Ectodermal cell (in vitro differentiated cells): ENCODE results near the gene MAN2A1.

Source experiments
- H3K27ac ChIP-seq: 2 replicates; pipeline ENCODE4 v1.7.0; 2013; ENCODE audit warnings: mild to moderate bottlenecking, low read depth, low read length; ENCODE audit not compliant: insufficient read depth, poor library complexity, severe bottlenecking
- H3K27me3 ChIP-seq: 2 replicates; pipeline ENCODE4 v1.7.0; 2013; ENCODE audit warnings: mild to moderate bottlenecking, low read length; ENCODE audit not compliant: insufficient read depth, control insufficient read depth, poor library complexity, severe bottlenecking
- H3K36me3 ChIP-seq: one replicate; pipeline ENCODE4 v1.7.0; 2013; ENCODE audit warnings: low read length; ENCODE audit not compliant: control insufficient read depth, insufficient read depth
- H3K4me1 ChIP-seq: one replicate; pipeline ENCODE4 v1.7.0; 2013; ENCODE audit warnings: low read length; ENCODE audit not compliant: control insufficient read depth, insufficient read depth
- H3K4me3 ChIP-seq: 2 replicates; pipeline ENCODE4 v1.7.0; 2013; ENCODE audit warnings: low read depth, low read length, control low read depth; ENCODE audit not compliant: insufficient read depth
- H3K9me3 ChIP-seq: 2 replicates; pipeline ENCODE4 v1.7.0; 2013; ENCODE audit warnings: mild to moderate bottlenecking, low read length, moderate library complexity; ENCODE audit not compliant: control insufficient read depth
- WGBS, 2 experiments: methylation state at CpG; one replicate each; pipeline ENCODE4 v1.1.7; 2013; ENCODE audit warnings: missing lambda C conversion rate in 2 of 2; 5-methylcytosine and 5-hydroxymethylcytosine counted together

MAN2A1 gene

GRCh38 chr5:109704282-109704952 lies 14.7 kb downstream of the MAN2A1 start:
- H3K9me3 ChIP-seq, result no peaks in the 10 kb centered on the region
- 89 to 92% methylated on average over 10 of the region's 10 CpGs for WGBS, 2 experiments
- H3K36me3 ChIP-seq, result no peaks in the 10 kb centered on the region
- H3K4me1 ChIP-seq, result peaks cover 5% of the 10 kb centered on the region
- no peaks in the 10 kb centered on the region for H3K27me3 ChIP-seq
- no peak overlapping the region for H3K27ac ChIP-seq
- H3K4me3 ChIP-seq, result no peak overlapping the region

GRCh38 chr5:109705596-109705995 lies 15.9 kb downstream of the MAN2A1 start:
- Histone ChIP-seq H3K9me3 (no peaks in the 10 kb centered on the region), H3K27ac (no peak overlapping the region)
- 93 to 95% methylated on average over 1 of the region's 1 CpG for WGBS, 2 experiments

GRCh38 chr5:109706095-109706494 lies 16.4 kb downstream of the MAN2A1 start:
- H3K27me3 ChIP-seq, result no peaks in the 10 kb centered on the region
- H3K9me3 ChIP-seq, result no peaks in the 10 kb centered on the region
- WGBS, 2 experiments, result 86 to 90% methylated on average over 1 of the region's 1 CpG
- H3K27ac ChIP-seq, result no peak overlapping the region
- H3K36me3 ChIP-seq, result no peaks in the 10 kb centered on the region
- no peak overlapping the region for H3K4me3 ChIP-seq
- H3K4me1 ChIP-seq, result peaks cover 5% of the 10 kb centered on the region

More at GRCh38 chr5:109705596-109705995, 15.9 kb downstream of the MAN2A1 start:
- Histone ChIP-seq H3K27me3 (no peaks in the 10 kb centered on the region), H3K36me3 (no peaks in the 10 kb centered on the region), H3K4me1 (peaks cover 5% of the 10 kb centered on the region), H3K4me3 (no peak overlapping the region)

GRCh38 chr5:109707531-109707930 lies 17.8 kb downstream of the MAN2A1 start:
- no peak overlapping the region for H3K27ac ChIP-seq
- H3K27me3 ChIP-seq, result no peaks in the 10 kb centered on the region
- no peak overlapping the region for H3K4me3 ChIP-seq
- peaks cover 5% of the 10 kb centered on the region for H3K4me1 ChIP-seq
- 93 to 94% methylated on average over 2 of the region's 2 CpGs for WGBS, 2 experiments
- H3K9me3 ChIP-seq, result no peaks in the 10 kb centered on the region
- no peaks in the 10 kb centered on the region for H3K36me3 ChIP-seq

GRCh38 chr5:109708813-109709212 lies 19.1 kb downstream of the MAN2A1 start:
- Histone ChIP-seq H3K4me1 (peaks cover 5% of the 10 kb centered on the region), H3K27ac (no peak overlapping the region), H3K4me3 (no peak overlapping the region), H3K27me3 (no peaks in the 10 kb centered on the region), H3K36me3 (no peaks in the 10 kb centered on the region), H3K9me3 (no peaks in the 10 kb centered on the region)
- WGBS, 2 experiments, result 96 to 98% methylated on average over 2 of the region's 2 CpGs

- H3K4me1 ChIP-seq, result peaks cover 5% of the 10 kb centered on the region
- 92 to 93% methylated on average over 5 of the region's 5 CpGs for WGBS, 2 experiments
- no peaks in the 10 kb centered on the region for H3K9me3 ChIP-seq
- H3K36me3 ChIP-seq, result no peaks in the 10 kb centered on the region
- no peak overlapping the region for H3K27ac ChIP-seq
- H3K27me3 ChIP-seq, result no peaks in the 10 kb centered on the region
- H3K4me3 ChIP-seq, result no peak overlapping the region
Measured at GRCh38 chr5:109709225-109709624, 19.5 kb downstream of the MAN2A1 start.

GRCh38 chr5:109711673-109712072 lies 21.9 kb downstream of the MAN2A1 start:
- no peak overlapping the region for H3K4me3 ChIP-seq
- peaks cover 5% of the 10 kb centered on the region for H3K4me1 ChIP-seq
- H3K27ac ChIP-seq, result no peak overlapping the region
- no peaks in the 10 kb centered on the region for H3K9me3 ChIP-seq
- H3K27me3 ChIP-seq, result no peaks in the 10 kb centered on the region
- no peaks in the 10 kb centered on the region for H3K36me3 ChIP-seq

GRCh38 chr5:109713453-109713852 lies 23.7 kb downstream of the MAN2A1 start:
- 89 to 92% methylated on average over 3 of the region's 3 CpGs for whole genome bisulfite sequencing, 2 experiments
- peaks cover 3% of the 10 kb centered on the region for H3K36me3 ChIP-seq
- H3K9me3 ChIP-seq, result no peaks in the 10 kb centered on the region
- H3K27ac ChIP-seq, result no peak overlapping the region
- peaks cover 5% of the 10 kb centered on the region for H3K4me1 ChIP-seq
- H3K4me3 ChIP-seq, result no peak overlapping the region
- H3K27me3 ChIP-seq, result no peaks in the 10 kb centered on the region

GRCh38 chr5:109714592-109714991 lies 24.9 kb downstream of the MAN2A1 start:
- Histone ChIP-seq H3K27ac (no peak overlapping the region), H3K4me3 (no peak overlapping the region), H3K9me3 (no peaks in the 10 kb centered on the region), H3K4me1 (no peaks in the 10 kb centered on the region), H3K36me3 (peaks cover 5% of the 10 kb centered on the region), H3K27me3 (no peaks in the 10 kb centered on the region)
- WGBS, 2 experiments, result 87 to 91% methylated on average over 3 of the region's 3 CpGs

- WGBS, 2 experiments, result 98% methylated on average over 3 of the region's 3 CpGs
- Histone ChIP-seq H3K27me3 (no peaks in the 10 kb centered on the region), H3K27ac (no peak overlapping the region), H3K36me3 (peaks cover 5% of the 10 kb centered on the region), H3K4me1 (no peaks in the 10 kb centered on the region), H3K9me3 (no peaks in the 10 kb centered on the region), H3K4me3 (no peak overlapping the region)
Measured at GRCh38 chr5:109718216-109718615, 28.5 kb downstream of the MAN2A1 start.

- no peak overlapping the region for H3K27ac ChIP-seq
- whole genome bisulfite sequencing, 2 experiments, result 82% methylated on average over 3 of the region's 4 CpGs
- no peak overlapping the region for H3K4me3 ChIP-seq
- H3K36me3 ChIP-seq, result peaks cover 5% of the 10 kb centered on the region
- no peaks in the 10 kb centered on the region for H3K4me1 ChIP-seq
- no peaks in the 10 kb centered on the region for H3K27me3 ChIP-seq
- H3K9me3 ChIP-seq, result no peaks in the 10 kb centered on the region
Measured at GRCh38 chr5:109718632-109719031, 28.9 kb downstream of the MAN2A1 start.
